SK-N-SH treated with all-trans-retinoic acid at 6 μM for 48 hours (cell line): ENCODE measurements around the gene VPS39.

Experiments used
- ATAC-seq: fragments of 200-7000 bp; cut with Tn5 transposase; 3 replicates; pipeline ENCODE4 v1.9.1; 2020; ENCODE audit warnings: mild to moderate bottlenecking, moderate library complexity
- ARNTL ChIP-seq: fragments of 450-650 bp; formaldehyde crosslinking; IDR thresholded peaks from 2 replicates; pipeline ENCODE4 v1.5.0; 2020; ENCODE audit warnings: low read depth, mild to moderate bottlenecking, moderate library complexity, borderline replicate concordance
- BACH2 ChIP-seq: fragments of 250-450 bp; sonication (Bioruptor Pico); IDR thresholded peaks from 2 replicates; pipeline ENCODE4 v1.9.0; 2021; ENCODE audit warnings: mild to moderate bottlenecking, borderline replicate concordance
- CSDC2 ChIP-seq: fragments of 250-450 bp; sonication (Bioruptor Pico); IDR thresholded peaks from 2 replicates; pipeline ENCODE4 v1.5.0; 2020; ENCODE audit warnings: mild to moderate bottlenecking, moderate library complexity
- ESRRG ChIP-seq: fragments of 250-450 bp; sonication (Bioruptor Pico); IDR thresholded peaks from 2 replicates; pipeline ENCODE4 v1.6.1; 2021; ENCODE audit warnings: mild to moderate bottlenecking
- GLIS3 ChIP-seq: fragments of 250-450 bp; sonication (Bioruptor Pico); IDR thresholded peaks from 2 replicates; pipeline ENCODE4 v1.5.0; 2020; ENCODE audit warnings: mild to moderate bottlenecking, moderate library complexity
- ISL1 ChIP-seq: fragments of 250-450 bp; sonication (Bioruptor Pico); IDR thresholded peaks from 2 replicates; pipeline ENCODE4 v2.1.2; 2022; ENCODE audit warnings: mild to moderate bottlenecking, moderate library complexity
- OSR1 ChIP-seq: fragments of 250-450 bp; sonication (Bioruptor Pico); IDR thresholded peaks from 2 replicates; pipeline ENCODE4 v1.8.0; 2022; ENCODE audit warnings: moderate library complexity, mild to moderate bottlenecking, inconsistent platforms
- PPARA ChIP-seq: fragments of 250-450 bp; sonication (Bioruptor Pico); IDR thresholded peaks from 2 replicates; pipeline ENCODE4 v1.5.0; 2020; ENCODE audit warnings: mild to moderate bottlenecking, borderline replicate concordance
- RARB ChIP-seq: fragments of 250-450 bp; sonication (Bioruptor Pico); IDR thresholded peaks from 2 replicates; pipeline ENCODE4 v1.8.0; 2021; ENCODE audit warnings: mild to moderate bottlenecking, moderate library complexity
- TCF4 ChIP-seq: fragments of 250-450 bp; sonication (Bioruptor Pico); IDR thresholded peaks from 2 replicates; pipeline ENCODE4 v1.8.0; 2021; ENCODE audit warnings: mild to moderate bottlenecking, moderate library complexity, borderline replicate concordance
- TOX ChIP-seq: fragments of 250-450 bp; sonication (Bioruptor Pico); IDR thresholded peaks from 2 replicates; pipeline ENCODE4 v1.8.0; 2021; ENCODE audit warnings: mild to moderate bottlenecking, moderate library complexity, borderline replicate concordance
- ZC3H10 ChIP-seq: fragments of 250-450 bp; sonication (Bioruptor Pico); IDR thresholded peaks from 2 replicates; pipeline ENCODE4 v1.5.1; 2021; ENCODE audit warnings: mild to moderate bottlenecking, moderate library complexity
- ZFP3 ChIP-seq: fragments of 250-450 bp; sonication (Bioruptor Pico); IDR thresholded peaks from 2 replicates; pipeline ENCODE4 v1.5.0; 2020; ENCODE audit warnings: mild to moderate bottlenecking, moderate library complexity
- ZFP30 ChIP-seq: fragments of 450-650 bp; formaldehyde crosslinking; IDR thresholded peaks from 2 replicates; pipeline ENCODE4 v1.5.0; 2022; ENCODE audit warnings: mild to moderate bottlenecking, moderate library complexity
- ZNF565 ChIP-seq: fragments of 450-650 bp; formaldehyde crosslinking; conservative IDR thresholded peaks from 2 replicates; pipeline ENCODE4 v1.5.0; 2020; ENCODE audit warnings: low read depth, mild to moderate bottlenecking, moderate library complexity
- ZNF70 ChIP-seq: fragments of 450-650 bp; formaldehyde crosslinking; IDR thresholded peaks from 2 replicates; pipeline ENCODE4 v1.5.0; 2020; ENCODE audit warnings: mild to moderate bottlenecking, moderate library complexity
- ZNF8 ChIP-seq: fragments of 450-650 bp; formaldehyde crosslinking; IDR thresholded peaks from 2 replicates; pipeline ENCODE4 v1.5.0; 2020; ENCODE audit warnings: mild to moderate bottlenecking, moderate library complexity
- TF ChIP-seq, protein P1 (sequence below): fragments of 250-450 bp; sonication (Bioruptor Pico); IDR thresholded peaks from 2 replicates; pipeline ENCODE4 v1.8.0; 2021; ENCODE audit warnings: low read depth, mild to moderate bottlenecking, moderate library complexity, borderline replicate concordance
- TF ChIP-seq, protein P2 (sequence below): fragments of 250-450 bp; sonication (Bioruptor Pico); IDR thresholded peaks from 2 replicates; pipeline ENCODE4 v1.8.0; 2020; ENCODE audit warnings: mild to moderate bottlenecking, moderate library complexity, borderline replicate concordance
- TF ChIP-seq, protein P3 (sequence below): fragments of 250-450 bp; sonication (Bioruptor Pico); IDR thresholded peaks from 2 replicates; pipeline ENCODE4 v1.5.1; 2020; ENCODE audit warnings: low read depth, mild to moderate bottlenecking, moderate library complexity
- TF ChIP-seq, protein P4 (sequence below): fragments of 250-450 bp; sonication (Bioruptor Pico); IDR thresholded peaks from 2 replicates; pipeline ENCODE4 v1.5.1; 2021; ENCODE audit warnings: mild to moderate bottlenecking, moderate library complexity
- TF ChIP-seq, protein P5 (sequence below): fragments of 250-450 bp; sonication (Bioruptor Pico); IDR thresholded peaks from 2 replicates; pipeline ENCODE4 v1.5.0; 2020; ENCODE audit warnings: mild to moderate bottlenecking, moderate library complexity

The VPS39 gene

DNA sequence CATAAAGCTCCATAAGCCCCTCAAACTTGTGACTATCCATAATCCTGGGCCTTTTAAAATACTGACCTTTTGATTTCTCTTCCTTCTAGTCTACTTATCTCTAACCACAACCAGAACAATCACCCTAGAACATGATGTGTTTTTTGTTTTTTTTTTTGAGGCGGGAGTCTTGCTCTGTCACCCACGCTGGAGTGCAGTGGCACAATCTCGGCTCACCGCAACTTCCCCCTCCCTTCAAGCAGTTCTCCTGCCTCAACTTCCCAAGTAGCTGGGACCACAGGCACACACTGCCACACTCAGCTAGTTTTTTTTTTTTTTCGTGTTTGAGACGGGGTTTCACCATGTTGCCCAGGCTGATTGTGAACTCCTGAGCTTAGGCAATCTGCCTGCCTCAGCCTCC lies 25.1 kb downstream of the VPS39 start (continued):
- TF ChIP-seq, protein P1, sequence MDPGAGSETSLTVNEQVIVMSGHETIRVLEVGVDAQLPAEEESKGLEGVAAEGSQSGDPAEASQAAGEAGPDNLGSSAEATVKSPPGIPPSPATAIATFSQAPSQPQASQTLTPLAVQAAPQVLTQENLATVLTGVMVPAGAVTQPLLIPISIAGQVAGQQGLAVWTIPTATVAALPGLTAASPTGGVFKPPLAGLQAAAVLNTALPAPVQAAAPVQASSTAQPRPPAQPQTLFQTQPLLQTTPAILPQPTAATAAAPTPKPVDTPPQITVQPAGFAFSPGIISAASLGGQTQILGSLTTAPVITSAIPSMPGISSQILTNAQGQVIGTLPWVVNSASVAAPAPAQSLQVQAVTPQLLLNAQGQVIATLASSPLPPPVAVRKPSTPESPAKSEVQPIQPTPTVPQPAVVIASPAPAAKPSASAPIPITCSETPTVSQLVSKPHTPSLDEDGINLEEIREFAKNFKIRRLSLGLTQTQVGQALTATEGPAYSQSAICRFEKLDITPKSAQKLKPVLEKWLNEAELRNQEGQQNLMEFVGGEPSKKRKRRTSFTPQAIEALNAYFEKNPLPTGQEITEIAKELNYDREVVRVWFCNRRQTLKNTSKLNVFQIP (CRISPR knock-in tag) = no peak
- TF ChIP-seq GLIS3 (CRISPR knock-in tag) (no peak), OSR1 (CRISPR knock-in tag) (no peak), ZC3H10 (CRISPR knock-in tag) (no peak), ZNF70 (CRISPR knock-in tag) (no peak), ZNF565 (CRISPR knock-in tag) (no peak)
- TF ChIP-seq, protein P2, sequence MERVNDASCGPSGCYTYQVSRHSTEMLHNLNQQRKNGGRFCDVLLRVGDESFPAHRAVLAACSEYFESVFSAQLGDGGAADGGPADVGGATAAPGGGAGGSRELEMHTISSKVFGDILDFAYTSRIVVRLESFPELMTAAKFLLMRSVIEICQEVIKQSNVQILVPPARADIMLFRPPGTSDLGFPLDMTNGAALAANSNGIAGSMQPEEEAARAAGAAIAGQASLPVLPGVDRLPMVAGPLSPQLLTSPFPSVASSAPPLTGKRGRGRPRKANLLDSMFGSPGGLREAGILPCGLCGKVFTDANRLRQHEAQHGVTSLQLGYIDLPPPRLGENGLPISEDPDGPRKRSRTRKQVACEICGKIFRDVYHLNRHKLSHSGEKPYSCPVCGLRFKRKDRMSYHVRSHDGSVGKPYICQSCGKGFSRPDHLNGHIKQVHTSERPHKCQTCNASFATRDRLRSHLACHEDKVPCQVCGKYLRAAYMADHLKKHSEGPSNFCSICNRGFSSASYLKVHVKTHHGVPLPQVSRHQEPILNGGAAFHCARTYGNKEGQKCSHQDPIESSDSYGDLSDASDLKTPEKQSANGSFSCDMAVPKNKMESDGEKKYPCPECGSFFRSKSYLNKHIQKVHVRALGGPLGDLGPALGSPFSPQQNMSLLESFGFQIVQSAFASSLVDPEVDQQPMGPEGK (CRISPR knock-in tag) = no peak

DNA sequence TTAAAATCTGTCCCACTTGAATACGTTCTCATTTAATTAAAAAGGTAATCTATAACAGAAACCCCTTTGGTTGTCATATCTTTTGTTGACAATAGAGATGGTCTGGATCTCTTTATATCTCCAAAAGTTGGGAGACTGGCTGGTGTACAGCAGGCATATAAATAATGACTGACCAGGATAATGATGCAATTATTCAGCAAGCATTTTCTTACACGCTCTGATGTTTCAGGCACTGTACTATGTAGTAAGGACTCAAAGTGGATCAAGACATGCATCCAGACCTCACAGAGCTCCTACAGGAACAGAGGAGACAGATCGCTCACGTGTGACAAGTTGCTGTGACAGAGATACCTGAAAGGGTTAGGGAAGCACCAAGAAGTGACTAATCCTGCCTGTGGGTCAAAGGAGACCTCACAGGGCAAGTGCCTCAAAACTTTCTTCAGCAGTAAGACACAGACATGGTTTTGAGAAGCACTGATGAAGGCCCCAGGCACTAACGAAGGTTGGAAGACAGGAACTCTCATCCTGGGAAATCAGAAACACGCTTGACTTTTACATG lies 25.7 kb downstream of the VPS39 start:
- TF ChIP-seq, protein P2 (CRISPR knock-in tag) = no peak
- TF ChIP-seq CSDC2 (CRISPR knock-in tag) (no peak), RARB (CRISPR knock-in tag) (no peak), ZFP3 (no peak), BACH2 (no peak), ARNTL (no peak), PPARA (no peak), ZNF565 (CRISPR knock-in tag) (no peak), ZNF8 (CRISPR knock-in tag) (no peak), TOX (CRISPR knock-in tag) (no peak)
- TF ChIP-seq, protein P3, sequence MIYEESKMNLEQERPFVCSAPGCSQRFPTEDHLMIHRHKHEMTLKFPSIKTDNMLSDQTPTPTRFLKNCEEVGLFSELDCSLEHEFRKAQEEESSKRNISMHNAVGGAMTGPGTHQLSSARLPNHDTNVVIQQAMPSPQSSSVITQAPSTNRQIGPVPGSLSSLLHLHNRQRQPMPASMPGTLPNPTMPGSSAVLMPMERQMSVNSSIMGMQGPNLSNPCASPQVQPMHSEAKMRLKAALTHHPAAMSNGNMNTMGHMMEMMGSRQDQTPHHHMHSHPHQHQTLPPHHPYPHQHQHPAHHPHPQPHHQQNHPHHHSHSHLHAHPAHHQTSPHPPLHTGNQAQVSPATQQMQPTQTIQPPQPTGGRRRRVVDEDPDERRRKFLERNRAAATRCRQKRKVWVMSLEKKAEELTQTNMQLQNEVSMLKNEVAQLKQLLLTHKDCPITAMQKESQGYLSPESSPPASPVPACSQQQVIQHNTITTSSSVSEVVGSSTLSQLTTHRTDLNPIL (CRISPR knock-in tag) = no peak
- TF ChIP-seq, protein P4, sequence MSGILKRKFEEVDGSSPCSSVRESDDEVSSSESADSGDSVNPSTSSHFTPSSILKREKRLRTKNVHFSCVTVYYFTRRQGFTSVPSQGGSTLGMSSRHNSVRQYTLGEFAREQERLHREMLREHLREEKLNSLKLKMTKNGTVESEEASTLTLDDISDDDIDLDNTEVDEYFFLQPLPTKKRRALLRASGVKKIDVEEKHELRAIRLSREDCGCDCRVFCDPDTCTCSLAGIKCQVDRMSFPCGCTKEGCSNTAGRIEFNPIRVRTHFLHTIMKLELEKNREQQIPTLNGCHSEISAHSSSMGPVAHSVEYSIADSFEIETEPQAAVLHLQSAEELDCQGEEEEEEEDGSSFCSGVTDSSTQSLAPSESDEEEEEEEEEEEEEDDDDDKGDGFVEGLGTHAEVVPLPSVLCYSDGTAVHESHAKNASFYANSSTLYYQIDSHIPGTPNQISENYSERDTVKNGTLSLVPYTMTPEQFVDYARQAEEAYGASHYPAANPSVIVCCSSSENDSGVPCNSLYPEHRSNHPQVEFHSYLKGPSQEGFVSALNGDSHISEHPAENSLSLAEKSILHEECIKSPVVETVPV (CRISPR knock-in tag) = no peak
- TF ChIP-seq, protein P5, sequence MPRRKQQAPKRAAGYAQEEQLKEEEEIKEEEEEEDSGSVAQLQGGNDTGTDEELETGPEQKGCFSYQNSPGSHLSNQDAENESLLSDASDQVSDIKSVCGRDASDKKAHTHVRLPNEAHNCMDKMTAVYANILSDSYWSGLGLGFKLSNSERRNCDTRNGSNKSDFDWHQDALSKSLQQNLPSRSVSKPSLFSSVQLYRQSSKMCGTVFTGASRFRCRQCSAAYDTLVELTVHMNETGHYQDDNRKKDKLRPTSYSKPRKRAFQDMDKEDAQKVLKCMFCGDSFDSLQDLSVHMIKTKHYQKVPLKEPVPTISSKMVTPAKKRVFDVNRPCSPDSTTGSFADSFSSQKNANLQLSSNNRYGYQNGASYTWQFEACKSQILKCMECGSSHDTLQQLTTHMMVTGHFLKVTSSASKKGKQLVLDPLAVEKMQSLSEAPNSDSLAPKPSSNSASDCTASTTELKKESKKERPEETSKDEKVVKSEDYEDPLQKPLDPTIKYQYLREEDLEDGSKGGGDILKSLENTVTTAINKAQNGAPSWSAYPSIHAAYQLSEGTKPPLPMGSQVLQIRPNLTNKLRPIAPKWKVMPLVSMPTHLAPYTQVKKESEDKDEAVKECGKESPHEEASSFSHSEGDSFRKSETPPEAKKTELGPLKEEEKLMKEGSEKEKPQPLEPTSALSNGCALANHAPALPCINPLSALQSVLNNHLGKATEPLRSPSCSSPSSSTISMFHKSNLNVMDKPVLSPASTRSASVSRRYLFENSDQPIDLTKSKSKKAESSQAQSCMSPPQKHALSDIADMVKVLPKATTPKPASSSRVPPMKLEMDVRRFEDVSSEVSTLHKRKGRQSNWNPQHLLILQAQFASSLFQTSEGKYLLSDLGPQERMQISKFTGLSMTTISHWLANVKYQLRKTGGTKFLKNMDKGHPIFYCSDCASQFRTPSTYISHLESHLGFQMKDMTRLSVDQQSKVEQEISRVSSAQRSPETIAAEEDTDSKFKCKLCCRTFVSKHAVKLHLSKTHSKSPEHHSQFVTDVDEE (CRISPR knock-in tag) = no peak
- TF ChIP-seq, all 23 proteins: peak for 0
- no peak for ATAC-seq

DNA sequence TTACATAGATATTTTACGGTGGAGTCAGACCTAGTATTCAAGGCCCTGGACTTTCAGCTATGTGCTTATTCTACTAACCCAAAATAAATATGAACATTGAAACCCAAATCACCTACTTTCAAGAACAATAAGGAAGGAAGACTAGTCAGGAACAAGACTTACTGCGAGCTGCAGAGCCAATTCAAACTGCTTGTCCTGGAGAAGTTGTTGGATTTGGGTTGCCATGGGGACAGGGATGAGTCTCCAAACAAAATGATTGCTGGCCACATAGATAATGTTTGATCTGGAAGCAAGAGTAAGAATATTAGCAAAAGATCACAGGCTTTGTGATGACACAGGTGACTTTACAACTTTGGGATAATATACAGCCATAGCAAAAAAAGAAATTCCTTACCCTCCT lies 30.0 kb downstream of the VPS39 start:
- no peak for ATAC-seq
- TF ChIP-seq, protein P2 (CRISPR knock-in tag) = no peak
- TF ChIP-seq ZNF8 (CRISPR knock-in tag) = no peak
- no peak for TF ChIP-seq ZNF70 (CRISPR knock-in tag)
- TF ChIP-seq ESRRG (CRISPR knock-in tag) = no peak
- no peak for TF ChIP-seq ZFP30 (CRISPR knock-in tag)
- TF ChIP-seq ISL1 = no peak
- TF ChIP-seq ARNTL = no peak
- no peak for TF ChIP-seq CSDC2 (CRISPR knock-in tag)
- TF ChIP-seq PPARA = no peak
- TF ChIP-seq RARB (CRISPR knock-in tag) = no peak
- no peak for TF ChIP-seq TCF4 (CRISPR knock-in tag)
- no peak for TF ChIP-seq BACH2
- TF ChIP-seq, protein P3 (CRISPR knock-in tag) = no peak
